Neural cell (in vitro differentiated cells): Measurements from ENCODE around the gene SULF2. TPM values are rescaled to one million over a fixed set of nuclear protein-coding genes. Genes with fewer than 3 reads are reported as not detected.
"Not testable (repeated sequence)": the region's sequence is repeated elsewhere in the genome, so short reads cannot be mapped to it uniquely, and the experiment has no call there.

ENCODE experiments used
- H2AFZ ChIP-seq: fragments of 200-600, 300-800 bp; sonication (generic), shearing (Covaris generic); 2 replicates; pipeline ENCODE4 v1.6.0; 2014; ENCODE audit warnings: low read depth, mild to moderate bottlenecking, antibody characterized with exemption, low read length, moderate library complexity
- H3F3A ChIP-seq: fragments of 200-600 bp; shearing (Covaris generic); 2 replicates; pipeline ENCODE4 v1.6.1; 2016; ENCODE audit warnings: mild to moderate bottlenecking, moderate library complexity, mixed read lengths, antibody characterized with exemption, low read length; ENCODE audit not compliant: insufficient read depth, poor library complexity, severe bottlenecking
- H3K27ac ChIP-seq: fragments of 200-600, 300-800 bp; sonication (generic), shearing (Covaris generic); 2 replicates; pipeline ENCODE4 v1.5.1; 2014; ENCODE audit warnings: mild to moderate bottlenecking, low read length, moderate library complexity
- H3K27me3 ChIP-seq: fragments of 300-800, 200-600 bp; sonication (generic), shearing (Covaris generic); 2 replicates; pipeline ENCODE4 v1.6.0; 2014; ENCODE audit warnings: mild to moderate bottlenecking, low read depth, low read length, moderate library complexity; ENCODE audit not compliant: insufficient read depth
- H3K36me3 ChIP-seq: fragments of 300-800, 200-600 bp; sonication (generic), shearing (Covaris generic); 2 replicates; pipeline ENCODE4 v1.5.1; 2014; ENCODE audit warnings: mild to moderate bottlenecking, antibody characterized with exemption, low read length, moderate library complexity; ENCODE audit not compliant: insufficient read depth
- H3K4me2 ChIP-seq: fragments of 300-800, 200-600 bp; sonication (generic), shearing (Covaris generic); 2 replicates; pipeline ENCODE4 v1.6.0; 2014; ENCODE audit warnings: mild to moderate bottlenecking, low read length
- H3K4me3 ChIP-seq: fragments of 300-800, 200-600 bp; sonication (generic), shearing (Covaris generic); 2 replicates; pipeline ENCODE4 v1.5.1; 2014; ENCODE audit warnings: mild to moderate bottlenecking, low read length, moderate library complexity
- H3K79me2 ChIP-seq: fragments of 200-600 bp; shearing (Covaris generic); replicated peaks from 2 replicates; pipeline ENCODE4 v1.6.0; 2014; ENCODE audit warnings: mild to moderate bottlenecking, low read length, moderate library complexity; ENCODE audit not compliant: insufficient read depth
- H3K9ac ChIP-seq: fragments of 300-800, 200-600 bp; sonication (generic), shearing (Covaris generic); 2 replicates; pipeline ENCODE4 v1.6.1; 2016; ENCODE audit warnings: mild to moderate bottlenecking, low read length, mixed read lengths
- H3K9me2 ChIP-seq: fragments of 200-600 bp; shearing (Covaris generic); 2 replicates; pipeline ENCODE4 v1.6.1; 2016; ENCODE audit warnings: mild to moderate bottlenecking, low read length, mixed read lengths; ENCODE audit not compliant: insufficient read depth
- H3K9me3 ChIP-seq: fragments of 200-600, 300-800 bp; sonication (generic), shearing (Covaris generic); 2 replicates; pipeline ENCODE4 v1.6.1; 2016; ENCODE audit warnings: mild to moderate bottlenecking, mixed run types, low read length, moderate library complexity, mixed read lengths
- H4K20me1 ChIP-seq: fragments of 200-600 bp; shearing (Covaris generic); 2 replicates; pipeline ENCODE4 v1.6.1; 2016; ENCODE audit warnings: mild to moderate bottlenecking, mixed run types; ENCODE audit not compliant: insufficient read depth
- CTCF ChIP-seq: fragments of 450-650 bp; IDR thresholded peaks from 2 replicates; pipeline ENCODE4 v1.5.1; 2014; ENCODE audit warnings: antibody characterized with exemption, mild to moderate bottlenecking, moderate library complexity; ENCODE audit not compliant: poor library complexity, severe bottlenecking
- EP300 ChIP-seq: fragments of 450-650 bp; conservative IDR thresholded peaks from 2 replicates; pipeline ENCODE4 v1.6.1; 2014; ENCODE audit warnings: antibody characterized with exemption, mild to moderate bottlenecking, moderate library complexity; ENCODE audit not compliant: poor library complexity, severe bottlenecking
- EZH2 ChIP-seq: fragments of 200-600, 300-800 bp; shearing (Covaris generic), sonication (generic); IDR thresholded peaks from 2 replicates; pipeline ENCODE4 v1.6.1; 2014; ENCODE audit warnings: antibody characterized with exemption, low read length, borderline replicate concordance, mild to moderate bottlenecking; ENCODE audit not compliant: insufficient read depth, poor library complexity, severe bottlenecking
- MXI1 ChIP-seq: fragments of 450-650 bp; conservative IDR thresholded peaks from 2 replicates; pipeline ENCODE4 v1.6.1; 2014; ENCODE audit warnings: antibody characterized with exemption, mild to moderate bottlenecking; ENCODE audit not compliant: poor library complexity, severe bottlenecking
- POLR2AphosphoS5 ChIP-seq: IDR thresholded peaks from 2 replicates; pipeline ENCODE4 v1.6.1; 2012
- RAD21 ChIP-seq: fragments of 450-650 bp; conservative IDR thresholded peaks from 2 replicates; pipeline ENCODE4 v1.6.1; 2014; ENCODE audit warnings: antibody characterized with exemption, mild to moderate bottlenecking, moderate library complexity
- REST ChIP-seq: IDR thresholded peaks from 2 replicates; pipeline ENCODE4 v1.6.1; 2012; ENCODE audit warnings: borderline replicate concordance
- SMC3 ChIP-seq: fragments of 450-650 bp; conservative IDR thresholded peaks from 2 replicates; pipeline ENCODE4 v1.6.1; 2014; ENCODE audit warnings: antibody characterized with exemption, mild to moderate bottlenecking, moderate library complexity; ENCODE audit not compliant: poor library complexity
- TAF1 ChIP-seq: IDR thresholded peaks from 2 replicates; pipeline ENCODE4 v1.6.1; 2012; ENCODE audit warnings: low read depth
- polyA plus RNA-seq: library from polyadenylated mRNA; depleted of rRNA; stranded (reverse); fragments of >200 nt; gene quantifications from 2 replicates; pipeline ENCODE4 v1.2.3, GENCODE V29; 2014

Gene SULF2
- polyA plus RNA-seq, 1 donor from 2014 or later = 30.0 TPM

- no peak overlapping the region for H3K4me3 ChIP-seq
- H3K9ac ChIP-seq = no peak overlapping the region
- no peak overlapping the region for H2AFZ ChIP-seq
- H3K27ac ChIP-seq = no peak overlapping the region
- H3K4me2 ChIP-seq = no peak overlapping the region
- no peaks in the 10 kb centered on the region for H3K9me2 ChIP-seq
- no peaks in the 10 kb centered on the region for H3K27me3 ChIP-seq
- no peak for TF ChIP-seq REST
- TF ChIP-seq TAF1 = no peak
- TF ChIP-seq CTCF = no peak
- TF ChIP-seq RAD21 = no peak
- TF ChIP-seq EP300 = no peak
- no peak for TF ChIP-seq POLR2AphosphoS5
- TF ChIP-seq MXI1 = no peak
- no peak for TF ChIP-seq SMC3
- no peak for TF ChIP-seq EZH2
- no peaks in the 10 kb centered on the region for H4K20me1 ChIP-seq
- no peaks in the 10 kb centered on the region for H3F3A ChIP-seq
- H3K9me3 ChIP-seq = no peaks in the 10 kb centered on the region
- no peaks in the 10 kb centered on the region for H3K36me3 ChIP-seq
- H3K79me2 ChIP-seq = no peaks in the 10 kb centered on the region
Observed at GRCh38 chr20:47825011-47825762, 39.9 kb upstream of the SULF2 start.

- not testable (repeated sequence) for H3K9me3 ChIP-seq, H3K27ac ChIP-seq, H4K20me1 ChIP-seq, H3K9me2 ChIP-seq, H3K9ac ChIP-seq, H3K79me2 ChIP-seq, H3K4me3 ChIP-seq, H3K4me2 ChIP-seq, H3K36me3 ChIP-seq, H2AFZ ChIP-seq, H3F3A ChIP-seq, H3K27me3 ChIP-seq
Observed at GRCh38 chr20:47823941-47824340, 38.7 kb upstream of the SULF2 start.
